ENCODE data around the gene HGD.
"Not testable (repeated sequence)": the region's sequence is repeated elsewhere in the genome, so short reads cannot be mapped to it uniquely, and the experiment has no call there.

Gene HGD

DNA sequence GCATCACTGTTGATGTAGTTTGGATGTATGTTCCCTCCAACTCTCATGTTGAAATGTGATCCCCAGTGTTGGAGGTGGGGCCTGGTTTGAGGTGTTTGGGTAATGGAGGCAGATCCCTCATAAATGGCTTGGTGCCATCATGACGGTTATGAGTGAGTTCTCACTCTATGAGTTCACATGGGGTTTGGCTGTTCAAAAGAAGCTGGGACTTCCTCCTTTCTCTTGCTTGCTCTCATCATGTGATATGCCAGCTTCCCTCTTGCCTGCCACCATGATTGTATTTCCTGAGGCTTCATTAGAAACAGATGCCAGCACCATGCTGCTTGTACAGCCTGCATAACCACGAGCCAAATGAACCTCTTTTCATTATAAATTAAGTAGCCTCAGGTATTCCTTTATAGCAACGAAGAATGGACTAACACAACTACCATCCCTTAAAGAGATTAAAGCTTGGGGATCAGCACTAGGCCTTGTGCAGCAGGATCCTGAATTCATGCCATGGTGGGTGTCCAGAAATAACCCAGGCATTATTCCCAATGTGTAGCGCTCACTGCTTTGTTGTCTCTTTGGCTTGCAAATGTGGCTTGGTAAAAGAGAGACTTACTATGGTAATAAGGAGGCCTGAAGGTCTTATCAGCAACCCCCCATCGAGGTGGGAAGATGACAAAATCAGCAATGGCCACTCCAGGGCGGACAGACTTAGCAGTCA, 44.0 kb downstream of the HGD start:
- Histone ChIP-seq H3K9me3 (ENCODE audit: control insufficient read depth, insufficient read depth, low read depth, low read length) (0 out of 2 replicates have a peak, but pooled peaks cover 2% of the 10 kb centered on the region), H3K27ac (ENCODE audit: low read depth, low read length) (no peak overlapping the region), H3K4me1 (ENCODE audit: control insufficient read depth, insufficient read depth, low read length) (no peaks in the 10 kb centered on the region)

DNA sequence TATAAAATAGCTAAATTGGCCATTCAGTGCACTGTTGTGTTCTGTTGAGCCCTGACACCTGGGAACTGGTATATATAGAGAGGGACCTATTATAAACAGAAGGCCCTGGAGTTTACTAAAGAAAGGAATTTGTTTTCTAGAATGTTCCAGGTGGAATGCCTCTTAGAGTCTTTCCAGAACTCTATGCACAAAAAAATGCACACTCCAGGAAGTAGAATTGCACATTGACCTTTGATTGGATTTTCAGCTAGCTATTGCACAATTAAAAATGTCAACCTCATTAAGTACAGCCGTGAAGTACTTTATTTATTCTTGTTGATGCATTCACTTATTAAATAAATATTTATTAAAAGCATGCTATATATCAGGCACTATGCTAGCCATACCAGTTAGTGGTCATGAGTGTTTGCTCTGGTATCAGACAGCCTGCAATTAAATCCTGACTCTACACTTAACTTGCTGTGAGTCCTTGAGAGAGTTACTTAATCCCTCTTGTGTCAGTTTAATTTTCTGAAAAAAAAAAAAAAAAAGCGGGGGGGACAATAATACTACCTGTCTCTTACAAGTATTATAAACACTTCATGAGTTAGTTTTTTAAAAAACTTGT, 45.1 kb downstream of the HGD start:
- 0 out of 2 replicates have a peak, but pooled peaks cover 2% of the 10 kb centered on the region for H3K9me3 ChIP-seq (ENCODE audit: control insufficient read depth, insufficient read depth, low read depth, low read length)
- no peak overlapping the region for H3K9ac ChIP-seq (ENCODE audit: low read length)
- H3K27ac ChIP-seq (ENCODE audit: low read depth, low read length): no peak overlapping the region
- H3K4me1 ChIP-seq (ENCODE audit: control insufficient read depth, insufficient read depth, low read length): no peaks in the 10 kb centered on the region
- H3K36me3 ChIP-seq (ENCODE audit: control insufficient read depth, insufficient read depth, low read length): no peaks in the 10 kb centered on the region
- no peaks in the 10 kb centered on the region for H3K27me3 ChIP-seq (ENCODE audit: control insufficient read depth, insufficient read depth, low read length)
- H3K4me3 ChIP-seq (ENCODE audit: low read depth, low read length): no peak overlapping the region

More for the DNA sequence above, 44.0 kb downstream of the HGD start:
- no peak overlapping the region for H3K9ac ChIP-seq (ENCODE audit: low read length)
- no peak overlapping the region for H3K4me3 ChIP-seq (ENCODE audit: low read depth, low read length)
- H3K27me3 ChIP-seq (ENCODE audit: control insufficient read depth, insufficient read depth, low read length): no peaks in the 10 kb centered on the region
- H3K36me3 ChIP-seq (ENCODE audit: control insufficient read depth, insufficient read depth, low read length): no peaks in the 10 kb centered on the region

DNA sequence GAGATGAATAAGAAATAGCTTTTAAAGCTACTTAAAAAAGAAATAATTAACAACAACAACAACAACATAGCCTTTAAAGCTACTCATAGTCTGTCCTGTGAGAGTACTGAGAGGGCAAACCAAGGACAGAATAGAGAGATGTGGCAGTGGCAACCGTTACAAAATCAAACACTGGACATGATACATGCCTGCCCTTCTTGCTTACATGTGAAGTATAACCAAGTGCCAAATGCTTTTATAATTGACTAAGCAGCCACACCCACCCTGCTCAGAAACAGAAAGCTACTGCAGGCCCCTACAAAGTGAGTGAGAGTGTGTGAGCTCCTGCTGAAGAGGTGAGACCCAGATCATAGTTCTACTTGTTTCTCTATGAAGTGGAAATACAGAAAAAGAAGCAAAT, 47.5 kb downstream of the HGD start:
- Histone ChIP-seq H3K27ac (ENCODE audit: low read depth, low read length) (no peak overlapping the region), H3K4me3 (ENCODE audit: low read depth, low read length) (no peak overlapping the region), H3K9me3 (ENCODE audit: control insufficient read depth, insufficient read depth, low read depth, low read length) (0 out of 2 replicates have a peak, but pooled peaks cover 2% of the 10 kb centered on the region), H3K27me3 (ENCODE audit: control insufficient read depth, insufficient read depth, low read length) (no peaks in the 10 kb centered on the region), H3K9ac (ENCODE audit: low read length) (no peak overlapping the region), H3K4me1 (ENCODE audit: control insufficient read depth, insufficient read depth, low read length) (no peaks in the 10 kb centered on the region), H3K36me3 (ENCODE audit: control insufficient read depth, insufficient read depth, low read length) (no peaks in the 10 kb centered on the region)

DNA sequence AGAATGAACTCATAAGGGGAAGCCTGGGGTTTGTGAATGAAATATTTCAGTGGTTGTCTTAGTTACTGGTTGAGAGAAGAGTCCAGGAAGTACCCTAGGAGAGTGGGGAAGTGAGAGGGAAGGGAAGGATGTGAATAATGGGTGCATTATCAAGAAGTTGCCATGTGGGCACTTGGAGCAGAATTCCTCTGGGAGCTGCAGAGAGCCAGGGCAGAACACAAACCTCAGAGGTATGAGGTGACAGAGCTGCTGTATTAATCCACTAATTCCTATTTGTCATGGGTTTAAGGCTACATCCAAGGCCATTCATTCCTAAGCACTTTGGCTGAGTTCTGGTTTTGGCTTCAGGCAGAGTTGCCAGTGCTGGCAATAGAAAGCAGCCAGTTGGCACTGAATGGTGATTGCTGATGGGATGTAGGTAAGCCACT, 56.9 kb downstream of the HGD start:
- no peak overlapping the region for H3K27ac ChIP-seq (ENCODE audit: low read depth, low read length)

DNA sequence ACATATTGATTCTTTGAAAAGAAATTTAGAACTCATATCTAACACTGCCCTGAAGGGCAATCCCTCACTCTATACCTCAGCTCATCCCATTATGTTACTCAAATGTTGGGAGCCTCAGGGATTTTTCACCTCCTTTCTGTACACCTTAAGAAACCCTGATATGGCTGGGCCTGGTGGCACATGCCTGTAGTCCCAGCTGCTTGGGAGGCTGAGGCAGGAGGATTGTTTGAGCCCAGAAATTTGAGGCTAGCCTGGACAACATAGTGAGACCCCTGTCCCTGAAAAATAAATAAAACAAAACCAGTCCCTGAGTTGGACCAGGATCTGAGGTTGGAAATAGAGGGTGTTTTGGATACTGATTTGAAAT, 58.3 kb downstream of the HGD start:
- Histone ChIP-seq H3K4me3 (ENCODE audit: low read depth, low read length) (no peak overlapping the region), H3K27me3 (ENCODE audit: control insufficient read depth, insufficient read depth, low read length) (no peaks in the 10 kb centered on the region), H3K9ac (ENCODE audit: low read length) (no peak overlapping the region), H3K9me3 (ENCODE audit: control insufficient read depth, insufficient read depth, low read depth, low read length) (peaks cover 12% of the 10 kb centered on the region; the same call in 1 of the 2 replicates), H3K36me3 (ENCODE audit: control insufficient read depth, insufficient read depth, low read length) (no peaks in the 10 kb centered on the region), H3K27ac (ENCODE audit: low read depth, low read length) (no peak overlapping the region), H3K4me1 (ENCODE audit: control insufficient read depth, insufficient read depth, low read length) (no peaks in the 10 kb centered on the region; the same call in 1 of the 2 replicates)

More for the DNA sequence above, 56.9 kb downstream of the HGD start:
- no peaks in the 10 kb centered on the region for H3K36me3 ChIP-seq (ENCODE audit: control insufficient read depth, insufficient read depth, low read length)
- no peaks in the 10 kb centered on the region for H3K27me3 ChIP-seq (ENCODE audit: control insufficient read depth, insufficient read depth, low read length)
- peaks cover 12% of the 10 kb centered on the region; the same call in 1 of the 2 replicates for H3K9me3 ChIP-seq (ENCODE audit: control insufficient read depth, insufficient read depth, low read depth, low read length)
- H3K4me3 ChIP-seq (ENCODE audit: low read depth, low read length): no peak overlapping the region
- no peak overlapping the region for H3K9ac ChIP-seq (ENCODE audit: low read length)
- H3K4me1 ChIP-seq (ENCODE audit: control insufficient read depth, insufficient read depth, low read length): no peaks in the 10 kb centered on the region; the same call in 1 of the 2 replicates

DNA sequence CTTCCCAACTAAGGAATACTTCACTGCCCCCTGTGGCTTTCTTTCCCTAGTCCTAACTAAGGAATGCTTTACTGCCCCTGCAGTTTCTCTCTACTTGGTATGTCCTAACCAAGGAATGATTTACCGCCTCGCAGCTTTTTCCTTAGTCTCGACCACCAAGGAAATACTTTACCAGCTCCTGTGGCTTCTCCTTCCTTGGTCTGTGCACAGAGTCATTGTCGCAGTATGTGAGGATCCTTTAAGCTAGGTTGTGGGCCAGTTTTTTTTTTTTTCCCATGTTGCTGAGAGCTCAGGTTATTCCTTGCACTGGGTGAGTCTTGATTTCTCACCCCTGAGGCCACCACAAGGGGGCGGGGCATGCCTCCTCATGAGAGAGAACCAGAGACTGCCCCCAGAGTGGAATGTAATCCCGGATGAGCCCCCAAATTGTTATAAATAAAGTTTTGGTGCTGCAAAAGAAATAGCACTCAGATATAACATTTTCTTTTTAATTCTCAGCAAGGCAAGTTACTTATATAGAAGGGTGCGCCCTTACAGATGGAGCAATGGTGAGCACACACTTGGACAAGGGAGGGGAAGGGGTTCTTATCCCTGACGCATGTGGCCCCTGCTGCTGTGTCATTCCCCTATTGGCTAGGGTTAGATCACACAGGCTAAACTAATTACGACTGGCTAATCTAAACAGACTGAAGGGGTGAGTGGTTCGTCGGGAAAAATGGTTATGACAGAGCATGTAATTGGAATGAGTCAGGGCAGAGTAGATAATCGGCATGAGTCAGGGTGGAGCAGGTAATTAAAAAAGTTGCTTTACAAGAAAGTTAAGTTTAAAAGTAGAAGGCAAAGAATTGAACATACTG, 58.9 kb downstream of the HGD start:
- peak overlapping the region; percentile 54; the same call in 1 of the 2 replicates for H3K4me3 ChIP-seq (ENCODE audit: low read depth, low read length)
- no peaks in the 10 kb centered on the region for H3K27me3 ChIP-seq (ENCODE audit: control insufficient read depth, insufficient read depth, low read length)
- peak overlapping the region; percentile 32; the same call in 1 of the 2 replicates for H3K27ac ChIP-seq (ENCODE audit: low read depth, low read length)
- no peaks in the 10 kb centered on the region; the same call in 1 of the 2 replicates for H3K4me1 ChIP-seq (ENCODE audit: control insufficient read depth, insufficient read depth, low read length)
- no peaks in the 10 kb centered on the region for H3K36me3 ChIP-seq (ENCODE audit: control insufficient read depth, insufficient read depth, low read length)
- peak overlapping the region; percentile 73 for H3K9ac ChIP-seq (ENCODE audit: low read length)
- peaks cover 12% of the 10 kb centered on the region; the same call in 1 of the 2 replicates for H3K9me3 ChIP-seq (ENCODE audit: control insufficient read depth, insufficient read depth, low read depth, low read length)

DNA sequence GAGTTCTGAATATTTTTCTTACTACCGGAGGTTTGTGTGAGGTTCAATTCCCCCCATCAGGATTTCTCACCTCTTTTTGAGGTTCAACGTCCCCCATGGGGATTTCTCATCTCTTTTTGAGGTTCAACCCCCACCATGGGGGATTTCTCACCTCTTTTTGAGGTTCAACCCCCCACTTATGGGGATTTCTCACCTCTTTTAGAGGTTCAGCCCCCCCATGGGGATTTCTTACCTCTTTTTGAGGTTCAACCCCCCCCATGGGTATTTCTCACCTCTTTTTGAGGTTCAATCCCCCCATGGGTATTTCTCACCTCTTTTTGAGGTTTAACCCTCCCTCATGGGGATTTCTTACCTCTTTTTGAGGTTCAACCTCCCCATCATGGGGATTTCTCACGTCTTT, 59.6 kb downstream of the HGD start:
- Histone ChIP-seq H3K27me3 (ENCODE audit: control insufficient read depth, insufficient read depth, low read length) (no peaks in the 10 kb centered on the region), H3K9ac (ENCODE audit: low read length) (peak overlapping the region; percentile 73), H3K4me3 (ENCODE audit: low read depth, low read length) (peak overlapping the region; percentile 54; the same call in 1 of the 2 replicates), H3K9me3 (ENCODE audit: control insufficient read depth, insufficient read depth, low read depth, low read length) (peaks cover 12% of the 10 kb centered on the region; the same call in 1 of the 2 replicates), H3K4me1 (ENCODE audit: control insufficient read depth, insufficient read depth, low read length) (no peaks in the 10 kb centered on the region; the same call in 1 of the 2 replicates), H3K36me3 (ENCODE audit: control insufficient read depth, insufficient read depth, low read length) (no peaks in the 10 kb centered on the region), H3K27ac (ENCODE audit: low read depth, low read length) (peak overlapping the region; percentile 32; the same call in 1 of the 2 replicates)

DNA sequence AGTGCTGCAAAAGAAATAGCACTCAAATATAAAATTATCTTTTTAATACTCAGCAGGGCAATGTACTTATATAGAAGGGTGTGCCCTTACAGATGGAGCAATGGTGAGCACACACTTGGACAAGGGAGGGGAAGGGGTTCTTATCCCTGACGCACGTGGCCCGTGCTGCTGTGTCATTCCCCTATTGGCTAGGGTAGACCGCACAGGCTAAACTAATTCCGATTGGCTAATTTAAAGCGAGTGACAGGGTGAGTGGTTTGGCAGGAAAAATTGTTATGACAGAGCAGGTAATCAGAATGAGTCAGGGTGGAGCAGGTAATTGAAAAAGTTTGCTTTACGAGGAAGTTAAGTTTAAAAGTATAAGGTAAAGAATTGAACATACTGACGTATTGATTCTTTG, 65.3 kb downstream of the HGD start:
- Histone ChIP-seq H3K9ac (ENCODE audit: low read length) (peak overlapping the region; percentile 60), H3K27ac (ENCODE audit: low read depth, low read length) (peak overlapping the region; percentile 52; the same call in 1 of the 2 replicates), H3K4me1 (ENCODE audit: control insufficient read depth, insufficient read depth, low read length) (peaks cover 12% of the 10 kb centered on the region; the same call in 1 of the 2 replicates)
- not testable (repeated sequence) for H3K36me3 ChIP-seq (ENCODE audit: control insufficient read depth, insufficient read depth, low read length); H3K9me3 ChIP-seq (ENCODE audit: control insufficient read depth, insufficient read depth, low read depth, low read length); H3K4me3 ChIP-seq (ENCODE audit: low read depth, low read length); H3K27me3 ChIP-seq (ENCODE audit: control insufficient read depth, insufficient read depth, low read length)

DNA sequence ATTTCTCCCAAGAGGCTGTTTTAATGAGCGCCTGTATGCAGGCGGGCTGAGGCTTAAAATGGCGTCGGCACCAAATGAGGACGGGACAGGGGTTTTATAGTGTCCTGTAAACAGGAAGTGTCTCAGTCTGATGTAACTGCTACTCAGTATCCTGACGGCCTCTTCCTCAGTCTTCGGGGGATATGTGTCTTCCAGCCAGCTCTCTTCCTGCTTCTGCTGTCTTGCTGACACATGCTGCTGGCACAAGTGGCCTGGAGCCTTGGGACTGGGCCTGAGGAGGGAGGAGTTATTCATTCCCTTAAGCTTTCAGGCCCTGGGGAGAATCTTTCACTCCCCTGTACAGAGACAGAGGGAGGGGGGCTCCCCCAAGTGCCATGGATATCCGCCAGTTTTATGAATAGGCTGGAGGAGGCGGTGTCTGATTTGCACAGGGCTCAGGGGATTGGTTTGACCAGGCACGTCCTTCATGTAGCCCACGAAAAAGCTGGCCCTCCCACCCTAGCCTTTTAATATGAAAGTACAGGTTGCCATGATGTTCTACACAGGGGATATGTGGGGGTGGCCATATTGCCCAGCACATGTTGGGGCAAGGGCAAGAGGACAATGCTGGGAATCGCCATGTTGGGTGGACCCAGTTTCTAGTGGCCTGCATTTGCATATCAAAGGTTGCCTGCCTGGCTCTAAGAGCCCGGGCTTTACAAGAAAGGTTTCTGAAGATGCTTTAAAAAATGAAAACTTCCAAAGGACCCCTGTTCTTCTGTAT, 66.0 kb downstream of the HGD start:
- Histone ChIP-seq H3K4me3 (ENCODE audit: low read depth, low read length) (no peak overlapping the region), H3K9ac (ENCODE audit: low read length) (peak overlapping the region; percentile 60), H3K4me1 (ENCODE audit: control insufficient read depth, insufficient read depth, low read length) (peaks cover 12% of the 10 kb centered on the region; the same call in 1 of the 2 replicates), H3K27ac (ENCODE audit: low read depth, low read length) (peak overlapping the region; percentile 52; the same call in 1 of the 2 replicates), H3K27me3 (ENCODE audit: control insufficient read depth, insufficient read depth, low read length) (no peaks in the 10 kb centered on the region), H3K9me3 (ENCODE audit: control insufficient read depth, insufficient read depth, low read depth, low read length) (no peaks in the 10 kb centered on the region), H3K36me3 (ENCODE audit: control insufficient read depth, insufficient read depth, low read length) (no peaks in the 10 kb centered on the region)

DNA sequence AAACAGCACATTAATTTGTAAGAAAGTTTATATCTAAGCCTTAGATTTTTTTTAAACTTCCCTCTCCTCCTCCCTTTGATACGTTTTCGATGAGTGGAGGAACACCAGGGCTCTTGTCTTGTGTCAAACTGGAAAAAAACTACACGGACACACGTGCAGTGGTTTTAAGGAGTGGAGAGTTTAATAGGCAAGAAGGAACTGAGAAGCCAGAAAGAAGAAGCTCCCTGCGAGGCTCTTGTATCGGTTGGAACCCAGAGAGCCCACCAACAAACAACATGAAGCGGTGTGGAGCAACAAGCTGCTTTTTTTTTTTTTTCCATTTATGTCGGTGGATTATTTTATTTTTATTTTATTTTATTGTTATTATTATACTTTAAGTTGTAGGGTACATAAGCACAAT, 67.3 kb downstream of the HGD start:
- Histone ChIP-seq H3K9me3 (ENCODE audit: control insufficient read depth, insufficient read depth, low read depth, low read length) (no peaks in the 10 kb centered on the region), H3K27me3 (ENCODE audit: control insufficient read depth, insufficient read depth, low read length) (no peaks in the 10 kb centered on the region), H3K9ac (ENCODE audit: low read length) (no peak overlapping the region), H3K4me3 (ENCODE audit: low read depth, low read length) (no peak overlapping the region), H3K4me1 (ENCODE audit: control insufficient read depth, insufficient read depth, low read length) (peaks cover 12% of the 10 kb centered on the region; the same call in 1 of the 2 replicates), H3K36me3 (ENCODE audit: control insufficient read depth, insufficient read depth, low read length) (no peaks in the 10 kb centered on the region), H3K27ac (ENCODE audit: low read depth, low read length) (no peak overlapping the region)

All from HUES6 (cell line).